ENCODE measurements around the gene GRHL3.

GRCh38 chr1:24316645-24317044 is 2.5 kb upstream of the GRHL3 start:
- TF ChIP-seq ZNF24 (IDR thresholded peaks at IDR 0.05) (no peak), NFXL1 (IDR thresholded peaks at IDR 0.05; ENCODE audit: borderline replicate concordance) (no peak), BACH1 (IDR thresholded peaks at IDR 0.05; ENCODE audit: borderline replicate concordance) (no peak), TAF1 (IDR thresholded peaks at IDR 0.05; ENCODE audit: borderline replicate concordance, low read depth, low read length) (no peak), ZNF592 (IDR thresholded peaks at IDR 0.05) (no peak), CHD2 (IDR thresholded peaks at IDR 0.05; ENCODE audit: borderline replicate concordance, low read depth, low read length) (no peak), EP300 (IDR thresholded peaks at IDR 0.05; ENCODE audit: borderline replicate concordance in 1 of 2, control insufficient read depth in 1 of 2, low read depth in 2 of 2, low read length in 2 of 2) (no peak), TCF12 (IDR thresholded peaks at IDR 0.05; ENCODE audit: low read depth, low read length) (no peak), REST (IDR thresholded peaks at IDR 0.05; ENCODE audit: low read depth, low read length) (no peak), USF2 (IDR thresholded peaks at IDR 0.05; ENCODE audit: borderline replicate concordance, low read depth, low read length) (no peak), SP1 (IDR thresholded peaks at IDR 0.05; ENCODE audit: low read depth, low read length) (no peak)
